GM12878 (cell line): ENCODE results near the gene SYT1. TPM values are rescaled to one million over a fixed set of nuclear protein-coding genes. Genes with fewer than 3 reads are reported as not detected.

ENCODE experiments used
- ATAC-seq: fragments of 200-7000 bp; cut with Tn5 transposase; 3 replicates; pipeline ENCODE4 v1.9.1; 2020; ENCODE audit warnings: mild to moderate bottlenecking, moderate library complexity
- BruUV-seq: library from RNA; stranded (reverse); fragments of 400-500 nt; replicated peaks from 2 replicates; lab custom pipeline; 2021; lab: Mats Ljungman, UMichigan
- CTCF ChIA-PET: fragments of 300-600 bp; sonication (Branson Sonifier 250); formaldehyde crosslinking; extraction: SDS; loops from one replicate; lab custom pipeline; 2021; ENCODE audit warnings: inconsistent platforms; lab: Yijun Ruan, JAX
- POLR2A ChIA-PET: fragments of 350-600 bp; formaldehyde crosslinking; extraction: SDS; loops from one replicate; lab custom pipeline; 2021; ENCODE audit warnings: inconsistent platforms; lab: Charles Lee
- RAD21 ChIA-PET: fragments of 300-600 bp; sonication (Branson Sonifier 250); formaldehyde crosslinking; loops from one replicate; lab custom pipeline; 2023; ENCODE audit warnings: antibody characterized with exemption; ENCODE audit not compliant: unreplicated experiment; lab: Charles Lee
- SMC1A ChIA-PET: fragments of 300-600 bp; sonication (Branson Sonifier 250); formaldehyde crosslinking; loops from one replicate; lab custom pipeline; 2023; ENCODE audit not compliant: unreplicated experiment, uncharacterized antibody; lab: Charles Lee
- DNase-seq: peaks from one replicate; pipeline ENCODE4 v3.0.0-alpha.2; 2011; ENCODE audit warnings: low read depth, low spot score
- FAIRE-seq: peaks from 3 replicates; lab custom pipeline; 2011; peaks lifted over from hg19 to GRCh38; lab: Jason Lieb, UNC
- H2AFZ ChIP-seq: 2 replicates; pipeline ENCODE4 v1.6.0; 2011; ENCODE audit warnings: low read depth, low read length, control low read depth; ENCODE audit not compliant: control insufficient read depth
- H3K27ac ChIP-seq: 2 replicates; pipeline ENCODE4 v1.5.1; 2011; ENCODE audit warnings: control low read depth; ENCODE audit not compliant: control insufficient read depth, insufficient read depth
- H3K27me3 ChIP-seq, 2 experiments: replicated peaks in 1 of 2; 2 replicates each; pipeline versions ENCODE4 v1.6.0 to v1.6.1; 2011; ENCODE audit warnings: low read length in 1 of 2; ENCODE audit not compliant: control insufficient read depth in 2 of 2, insufficient read depth in 2 of 2
- H3K36me3 ChIP-seq, 2 experiments: 2 replicates each; pipeline ENCODE4 v1.5.1; 2011; ENCODE audit warnings: low read length in 1 of 2; ENCODE audit not compliant: control insufficient read depth in 2 of 2, insufficient read depth in 2 of 2
- H3K4me1 ChIP-seq: 2 replicates; pipeline ENCODE4 v1.6.1; 2011; ENCODE audit warnings: mild to moderate bottlenecking, low read length, moderate library complexity, mixed read lengths; ENCODE audit not compliant: control insufficient read depth, insufficient read depth
- H3K4me2 ChIP-seq: 2 replicates; pipeline ENCODE4 v1.6.0; 2011; ENCODE audit warnings: control low read depth; ENCODE audit not compliant: control insufficient read depth, insufficient read depth
- H3K4me3 ChIP-seq: fragments of 200-600 bp; sonication (generic); 2 replicates; pipeline ENCODE4 v1.5.1; 2016
- H3K79me2 ChIP-seq: 2 replicates; pipeline ENCODE4 v1.6.0; 2011; ENCODE audit warnings: low read length; ENCODE audit not compliant: control insufficient read depth, insufficient read depth
- H3K9ac ChIP-seq: 2 replicates; pipeline ENCODE4 v1.8.0; 2011; ENCODE audit warnings: low read length, control low read depth, mixed read lengths; ENCODE audit not compliant: control insufficient read depth, insufficient read depth
- H3K9me3 ChIP-seq: replicated peaks from 3 replicates; pipeline ENCODE4 v1.5.1; 2011; ENCODE audit warnings: mild to moderate bottlenecking, low read length; ENCODE audit not compliant: control insufficient read depth, insufficient read depth
- H4K20me1 ChIP-seq: 2 replicates; pipeline ENCODE4 v1.6.0; 2011; ENCODE audit not compliant: control insufficient read depth, insufficient read depth
- ATF2 ChIP-seq: IDR thresholded peaks from 2 replicates; pipeline ENCODE4 v1.6.1; 2012; ENCODE audit warnings: low read length, inconsistent platforms
- DPF2 ChIP-seq: fragments of 450-650 bp; IDR thresholded peaks from 2 replicates; pipeline ENCODE4 v1.6.1; 2017; ENCODE audit warnings: mild to moderate bottlenecking
- EZH2 ChIP-seq: IDR thresholded peaks from 2 replicates; pipeline ENCODE4 v1.6.1; 2012; ENCODE audit warnings: low read depth, mild to moderate bottlenecking, control low read depth, inconsistent platforms, low read length, borderline replicate concordance; ENCODE audit not compliant: control insufficient read depth
- HSF1 ChIP-seq: fragments of 150-350 bp; IDR thresholded peaks from 2 replicates; pipeline ENCODE4 v1.6.1; 2014; ENCODE audit warnings: mild to moderate bottlenecking, low read depth, low read length
- JUNB ChIP-seq: IDR thresholded peaks from 2 replicates; pipeline ENCODE4 v1.6.1; 2016; ENCODE audit warnings: antibody characterized with exemption, mild to moderate bottlenecking
- MTA2 ChIP-seq: fragments of 450-650 bp; IDR thresholded peaks from 2 replicates; pipeline ENCODE4 v1.6.1; 2016; ENCODE audit warnings: low read depth, mild to moderate bottlenecking, moderate library complexity
- NFYA ChIP-seq: IDR thresholded peaks from 2 replicates; pipeline ENCODE4 v1.6.1; 2011; ENCODE audit warnings: low read depth, mild to moderate bottlenecking, low read length, improper control_type of control experiment, borderline replicate concordance
- NR2C1 ChIP-seq: fragments of 450-650 bp; IDR thresholded peaks from 2 replicates; pipeline ENCODE4 v1.6.1; 2017; ENCODE audit warnings: antibody characterized with exemption, mild to moderate bottlenecking, moderate library complexity
- NR2F1 ChIP-seq: fragments of 450-650 bp; conservative IDR thresholded peaks from 2 replicates; pipeline ENCODE4 v1.6.1; 2017; ENCODE audit warnings: mild to moderate bottlenecking
- RUNX3 ChIP-seq: IDR thresholded peaks from 2 replicates; pipeline ENCODE4 v1.6.1; 2012; ENCODE audit warnings: low read length, inconsistent platforms
- SIN3A ChIP-seq: IDR thresholded peaks from 2 replicates; pipeline ENCODE4 v1.6.1; 2012; ENCODE audit warnings: low read depth, low read length, improper control_type of control experiment
- TCF12 ChIP-seq: IDR thresholded peaks from 2 replicates; pipeline ENCODE4 v1.6.1; 2011; ENCODE audit warnings: low read depth, mild to moderate bottlenecking, low read length
- WGBS: methylation state at CpG from one replicate; pipeline ENCODE4 v1.1.6; 2016; ENCODE audit warnings: low lambda C conversion rate; ENCODE audit not compliant: insufficient replicate concordance, insufficient coverage; ENCODE audit errors: missing lambda C conversion rate; 5-methylcytosine and 5-hydroxymethylcytosine counted together
- in situ Hi-C: fragments of 300-500 bp; cut with MboI; formaldehyde crosslinking; loops from 9 replicates; pipeline ENCODE4 v1.14.3; 2018; ENCODE audit warnings: mixed read lengths
- intact Hi-C: fragments of 100-400 bp; cut with micrococcal nuclease; formaldehyde crosslinking; loops from one replicate; pipeline ENCODE4 v1.14.2; 2022; ENCODE audit not compliant: unreplicated experiment
- polyA plus RNA-seq, 11 experiments: library from polyadenylated mRNA; depleted of rRNA in 4 of 11; unstranded in 6 of 11; stranded (reverse) in 5 of 11; fragments of >200 nt; fragmentation: Nextera tagmentation in 4 of 11; fragmentation: Illumina TruSeq in 1 of 11; extraction: Ambion mirVana in 4 of 11; extraction: Trizol in 1 of 11; gene quantifications; 1 replicate in 1 of 11; 2 replicates in 10 of 11; pipeline versions ENCODE4 v1.2.1 to v1.2.3, GENCODE V29; 2011 to 2016; ENCODE audit warnings: inconsistent platforms in 2 of 11, missing spikeins in 2 of 11, low read depth in 1 of 11
- total RNA-seq, 4 experiments: library from RNA; depleted of rRNA in 3 of 4; stranded (reverse); fragments of >200 nt in 3 of 4; fragmentation: Illumina TruSeq in 1 of 4; extraction: Trizol in 1 of 4; gene quantifications; 2 replicates each; pipeline versions ENCODE4 v1.2.1 to v1.2.3, GENCODE V29; 2013 to 2021

SYT1 gene
- total and polyA plus RNA-seq, 10 of the 15 experiments (the other 5 are each of a cell fraction or from before 2014, with no cell fraction given), result 0.10 to 0.28 TPM; not detected in 8

GRCh38 chr12:78829690-78830089 lies 34.9 kb upstream of the SYT1 start:
- ChIA-PET POLR2A (no interaction called here), RAD21 (no interaction called here), CTCF (no interaction called here), SMC1A (no interaction called here)
- ATAC-seq, result no peak
- Histone ChIP-seq H3K9me3 (no peaks in the 10 kb centered on the region), H3K79me2 (no peaks in the 10 kb centered on the region), H4K20me1 (no peaks in the 10 kb centered on the region), H3K27ac (no peak overlapping the region), H3K27me3 (no peaks in the 10 kb centered on the region; a peak in 1 of 4 replicates), H3K9ac (no peak overlapping the region), H3K36me3 (no peaks in the 10 kb centered on the region), H3K4me1 (no peaks in the 10 kb centered on the region), H3K4me3 (no peak overlapping the region), H3K4me2 (no peak overlapping the region), H2AFZ (no peak overlapping the region)
- FAIRE-seq, result no peak
- intact Hi-C loops, result no loop called here
- WGBS, result 42% methylated on average over 2 of the region's 2 CpGs
- in situ Hi-C loops, result no loop called here
- TF ChIP-seq EZH2 (no peak), DPF2 (no peak), HSF1 (no peak), JUNB (no peak), NR2F1 (no peak), NR2C1 (no peak), SIN3A (no peak), RUNX3 (no peak), MTA2 (no peak), NFYA (no peak), TCF12 (no peak), ATF2 (no peak)
- BruUV-seq, result no TSS peak
- no peak for DNase-seq
